Muscle of back (tissue), 13 donors: ENCODE data around the gene NEIL3. TPM values are rescaled to one million over a fixed set of nuclear protein-coding genes. Genes with fewer than 3 reads are reported as not detected.

ENCODE experiments used
- DNase-seq, 3 donors: peaks; one replicate each; pipeline versions ENCODE4 v3.0.0 to v3.0.0-alpha.2; 2013
- long read RNA-seq, 9 donors: transcript quantifications; one replicate each; lab custom pipeline, GENCODE V29; 2026
- polyA plus RNA-seq, 10 donors: library from polyadenylated mRNA; unstranded; fragments of 120-200 nt; gene quantifications; one replicate each; pipeline ENCODE4 v1.2.1, GENCODE V29; 2013; ENCODE audit not compliant: insufficient read length in 10 of 10

Gene NEIL3
- polyA plus RNA-seq, result 1 to 10 TPM; 2.2 to 5.0 (median 3.2) TPM
- long read RNA-seq, donor 1, result 0 reads
- long read RNA-seq, donor 2, partial matches to known transcripts, result 0 of 1 reads
- long read RNA-seq, donor 2, other reads (novel, unspliced or antisense), result 0 of 1 reads
- long read RNA-seq, donor 3, result 0 reads
- long read RNA-seq, donor 4, result 0 reads
- long read RNA-seq, donor 5, result 0 reads
- long read RNA-seq, donor 6, partial matches to known transcripts, result 0 of 2 reads
- long read RNA-seq, donor 6, other reads (novel, unspliced or antisense), result 0 of 2 reads
- long read RNA-seq, donor 7, result 0 reads
- long read RNA-seq, donor 8, partial matches to known transcripts, result 0 of 1 reads
- long read RNA-seq, donor 8, other reads (novel, unspliced or antisense), result 0 of 1 reads
- long read RNA-seq, donor 9, result 0 reads

GRCh38 chr4:177309522-177310371 lies at the start of gene NEIL3:
TSS of gene NEIL3 (plus strand) at chr4:177309874. CDS start at chr4:177309954, 80 bp downstream.
- peak; percentile 90 to 96 (median 93) for DNase-seq

- no peak for DNase-seq
Observed at GRCh38 chr4:177263818-177264217, 45.9 kb upstream of the NEIL3 start.

GRCh38 chr4:177264788-177265422 lies 44.8 kb upstream of the NEIL3 start:
- no peak for DNase-seq

GRCh38 chr4:177265729-177266128 lies 43.9 kb upstream of the NEIL3 start:
- DNase-seq, result no peak

- DNase-seq, result no peak
Observed at GRCh38 chr4:177266506-177266905, 43.2 kb upstream of the NEIL3 start.

GRCh38 chr4:177267911-177268310 lies 41.8 kb upstream of the NEIL3 start:
- DNase-seq, result no peak

- DNase-seq, result no peak
Observed at GRCh38 chr4:177271091-177271490, 38.6 kb upstream of the NEIL3 start.

GRCh38 chr4:177271915-177272766 lies 37.5 kb upstream of the NEIL3 start:
- no peak for DNase-seq

- DNase-seq, result no peak
Observed at GRCh38 chr4:177275999-177276398, 33.7 kb upstream of the NEIL3 start.

GRCh38 chr4:177281351-177281909 lies 28.2 kb upstream of the NEIL3 start:
- no peak for DNase-seq

GRCh38 chr4:177282284-177282835 lies 27.3 kb upstream of the NEIL3 start:
- DNase-seq, result no peak

GRCh38 chr4:177283167-177283566 lies 26.5 kb upstream of the NEIL3 start:
- peak in 1 of 3 donors; percentile 45 for DNase-seq

- DNase-seq, result no peak
Observed at GRCh38 chr4:177285953-177286352, 23.7 kb upstream of the NEIL3 start.

- DNase-seq, result no peak
Observed at GRCh38 chr4:177287255-177287654, 22.4 kb upstream of the NEIL3 start.

GRCh38 chr4:177288335-177288734 lies 21.3 kb upstream of the NEIL3 start:
- no peak for DNase-seq

GRCh38 chr4:177290780-177291179 lies 18.9 kb upstream of the NEIL3 start:
- no peak for DNase-seq

- no peak for DNase-seq
Observed at GRCh38 chr4:177292171-177292570, 17.5 kb upstream of the NEIL3 start.

- DNase-seq, result no peak
Observed at GRCh38 chr4:177293208-177294033, 16.3 kb upstream of the NEIL3 start.

- DNase-seq, result no peak
Observed at GRCh38 chr4:177297785-177298391, 11.8 kb upstream of the NEIL3 start.
